ENCODE results near the gene OSBPL3. TPM values are rescaled to one million over a fixed set of nuclear protein-coding genes. Genes with fewer than 3 reads are reported as not detected.

Gene OSBPL3
- total and polyA plus RNA-seq, 2 donors (not counting 3 experiments of a cell fraction or from before 2014, with no cell fraction given) = 7.5 to 27.1 TPM

DNA sequence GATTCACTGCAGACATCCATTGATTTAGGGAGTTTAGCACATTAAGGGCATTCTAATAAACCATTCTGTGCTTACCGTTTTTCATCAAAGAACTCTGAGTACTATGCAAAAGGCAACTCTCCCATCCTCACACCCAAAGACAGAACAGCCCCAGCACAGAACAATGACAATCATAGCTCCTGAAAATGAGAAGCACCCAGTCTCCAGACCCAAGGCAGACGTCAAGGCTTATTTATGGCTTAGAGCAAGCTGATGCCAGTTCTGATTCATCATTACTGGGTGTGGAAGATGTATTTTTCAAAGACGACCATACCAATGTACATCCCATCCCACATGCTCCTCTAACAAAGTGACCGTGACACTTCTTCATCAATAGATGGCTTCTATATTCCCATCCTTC, 67.6 kb downstream of the OSBPL3 start:
- DNase-seq (ENCODE audit: low read depth, low spot score) (no peak), FAIRE-seq (no peak)
- peaks cover 3% of the 10 kb centered on the region for H4K20me1 ChIP-seq (replicated peaks; ENCODE audit: control insufficient read depth, extremely low read depth, insufficient read depth, low read length)
- no peaks in the 10 kb centered on the region for H3K9me3 ChIP-seq (replicated peaks; ENCODE audit: control insufficient read depth, insufficient read depth, low read length)
- no peaks in the 10 kb centered on the region for H3K27me3 ChIP-seq (ENCODE audit: control insufficient read depth in 2 of 2, insufficient read depth in 2 of 2, low read length in 2 of 2)
- dilution Hi-C loops (cut with MboI; ENCODE audit: extremely low pct_ligation_motif_present, low sequenced_read_pairs) = no loop called here
- intact Hi-C loops (cut with micrococcal nuclease) = no loop called here
- CTCF ChIA-PET = no interaction called here
- POLR2A ChIA-PET = no interaction called here
- H2AFZ ChIP-seq (ENCODE audit: low read depth, low read length) = no peak overlapping the region
- H3K36me3 ChIP-seq (ENCODE audit: control insufficient read depth in 2 of 2, extremely low read depth in 1 of 2, insufficient read depth in 2 of 2, low read length in 2 of 2) = no peaks in the 10 kb centered on the region
- peaks cover 46% of the 10 kb centered on the region for H3K4me1 ChIP-seq (ENCODE audit: control insufficient read depth, extremely low read depth, insufficient read depth, low read length)
- H3K27ac ChIP-seq (ENCODE audit: insufficient read depth, low read depth, low read length) = no peak overlapping the region
- H3K4me3 ChIP-seq (replicated peaks in 1 of 3; ENCODE audit: insufficient read depth in 1 of 3, low read depth in 1 of 3, low read length in 3 of 3) = no peak overlapping the region
- H3K9me1 ChIP-seq (replicated peaks; ENCODE audit: control insufficient read depth, extremely low read depth, insufficient read depth, low read length) = no peaks in the 10 kb centered on the region
- no peak overlapping the region for H3K4me2 ChIP-seq (ENCODE audit: insufficient read depth, low read length)
- no peak overlapping the region for H3K9ac ChIP-seq (replicated peaks; ENCODE audit: extremely low read depth, insufficient read depth, low read length)
- no TSS peak for BruUV-seq (replicated peaks)
- H3K79me2 ChIP-seq (ENCODE audit: control insufficient read depth, insufficient read depth, low read length) = peaks cover 62% of the 10 kb centered on the region
- TF ChIP-seq EZH2 (IDR thresholded peaks at IDR 0.05; ENCODE audit: borderline replicate concordance, low read depth, low read length, severe bottlenecking) = no peak
- TF ChIP-seq GATA2 (IDR thresholded peaks at IDR 0.05; ENCODE audit: insufficient read depth, insufficient read length, low read depth, low read length) = no peak
- TF ChIP-seq FOS (IDR thresholded peaks at IDR 0.05; ENCODE audit: borderline replicate concordance, insufficient read depth, low read length) = no peak
- TF ChIP-seq POLR2A (IDR thresholded peaks at IDR 0.05; ENCODE audit: low read depth, low read length) = no peak
- no peak for TF ChIP-seq MYC (IDR thresholded peaks at IDR 0.05; ENCODE audit: low read depth, low read length)
- no peak for TF ChIP-seq JUN (IDR thresholded peaks at IDR 0.05; ENCODE audit: borderline replicate concordance, insufficient read depth, insufficient read length, low read depth)
- TF ChIP-seq POLR2AphosphoS5 (IDR thresholded peaks at IDR 0.05; ENCODE audit: insufficient read depth, low read depth, low read length) = no peak
- TF ChIP-seq MAX (IDR thresholded peaks at IDR 0.05; ENCODE audit: insufficient read depth, insufficient read length) = no peak
- TF ChIP-seq, protein P1, sequence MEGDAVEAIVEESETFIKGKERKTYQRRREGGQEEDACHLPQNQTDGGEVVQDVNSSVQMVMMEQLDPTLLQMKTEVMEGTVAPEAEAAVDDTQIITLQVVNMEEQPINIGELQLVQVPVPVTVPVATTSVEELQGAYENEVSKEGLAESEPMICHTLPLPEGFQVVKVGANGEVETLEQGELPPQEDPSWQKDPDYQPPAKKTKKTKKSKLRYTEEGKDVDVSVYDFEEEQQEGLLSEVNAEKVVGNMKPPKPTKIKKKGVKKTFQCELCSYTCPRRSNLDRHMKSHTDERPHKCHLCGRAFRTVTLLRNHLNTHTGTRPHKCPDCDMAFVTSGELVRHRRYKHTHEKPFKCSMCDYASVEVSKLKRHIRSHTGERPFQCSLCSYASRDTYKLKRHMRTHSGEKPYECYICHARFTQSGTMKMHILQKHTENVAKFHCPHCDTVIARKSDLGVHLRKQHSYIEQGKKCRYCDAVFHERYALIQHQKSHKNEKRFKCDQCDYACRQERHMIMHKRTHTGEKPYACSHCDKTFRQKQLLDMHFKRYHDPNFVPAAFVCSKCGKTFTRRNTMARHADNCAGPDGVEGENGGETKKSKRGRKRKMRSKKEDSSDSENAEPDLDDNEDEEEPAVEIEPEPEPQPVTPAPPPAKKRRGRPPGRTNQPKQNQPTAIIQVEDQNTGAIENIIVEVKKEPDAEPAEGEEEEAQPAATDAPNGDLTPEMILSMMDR (IDR thresholded peaks at IDR 0.05; ENCODE audit: extremely low read depth in 1 of 2, insufficient read depth in 1 of 2, low read depth in 1 of 2, low read length in 2 of 2) = no peak

Data from endothelial cell of umbilical vein (primary cell).